ENCODE data around the gene CHP1. TPM values are rescaled to one million over a fixed set of nuclear protein-coding genes. Genes with fewer than 3 reads are reported as not detected.
A peak's percentile ranks its signal among the peaks of the same experiment; 100 is the strongest.
"Not testable (repeated sequence)": the region's sequence is repeated elsewhere in the genome, so short reads cannot be mapped to it uniquely, and the experiment has no call there.

The CHP1 gene
- total RNA-seq, 1 donor from 2014 or later = 89.3 TPM

DNA sequence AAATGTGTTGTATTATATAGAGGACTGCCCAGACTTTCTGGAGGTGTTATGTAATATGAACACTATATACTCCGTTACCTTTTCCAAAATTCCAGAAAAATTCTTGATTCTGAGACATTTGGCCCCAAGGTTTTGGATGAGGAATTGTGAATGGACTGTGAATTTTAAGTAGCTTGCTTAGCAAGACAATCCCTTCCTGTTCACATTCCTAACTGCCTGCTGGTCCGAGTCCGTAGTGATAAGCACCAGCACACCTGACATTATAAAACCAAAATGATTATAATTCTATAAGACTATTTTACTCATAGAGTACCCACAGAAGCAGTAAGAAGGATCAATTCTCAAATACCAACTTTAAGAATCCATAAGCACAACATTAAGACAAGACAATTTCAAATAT is 11.7 kb upstream of the CHP1 start:
- no peak overlapping the region for H3K27ac Mint-ChIP-seq
- H3K36me3 Mint-ChIP-seq (ENCODE audit: insufficient read depth) = no peaks in the 10 kb centered on the region
- H3K9me3 Mint-ChIP-seq (ENCODE audit: low read depth) = no peaks in the 10 kb centered on the region
- no peaks in the 10 kb centered on the region for H3K4me1 Mint-ChIP-seq (ENCODE audit: low read depth)
- DNase-seq (ENCODE audit: low spot score, unreplicated experiment) = no peak
- H3K4me3 Mint-ChIP-seq (ENCODE audit: low read depth) = no peak overlapping the region
- TF ChIP-seq, protein P1, sequence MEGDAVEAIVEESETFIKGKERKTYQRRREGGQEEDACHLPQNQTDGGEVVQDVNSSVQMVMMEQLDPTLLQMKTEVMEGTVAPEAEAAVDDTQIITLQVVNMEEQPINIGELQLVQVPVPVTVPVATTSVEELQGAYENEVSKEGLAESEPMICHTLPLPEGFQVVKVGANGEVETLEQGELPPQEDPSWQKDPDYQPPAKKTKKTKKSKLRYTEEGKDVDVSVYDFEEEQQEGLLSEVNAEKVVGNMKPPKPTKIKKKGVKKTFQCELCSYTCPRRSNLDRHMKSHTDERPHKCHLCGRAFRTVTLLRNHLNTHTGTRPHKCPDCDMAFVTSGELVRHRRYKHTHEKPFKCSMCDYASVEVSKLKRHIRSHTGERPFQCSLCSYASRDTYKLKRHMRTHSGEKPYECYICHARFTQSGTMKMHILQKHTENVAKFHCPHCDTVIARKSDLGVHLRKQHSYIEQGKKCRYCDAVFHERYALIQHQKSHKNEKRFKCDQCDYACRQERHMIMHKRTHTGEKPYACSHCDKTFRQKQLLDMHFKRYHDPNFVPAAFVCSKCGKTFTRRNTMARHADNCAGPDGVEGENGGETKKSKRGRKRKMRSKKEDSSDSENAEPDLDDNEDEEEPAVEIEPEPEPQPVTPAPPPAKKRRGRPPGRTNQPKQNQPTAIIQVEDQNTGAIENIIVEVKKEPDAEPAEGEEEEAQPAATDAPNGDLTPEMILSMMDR (IDR thresholded peaks at IDR 0.05; ENCODE audit: unreplicated experiment) = no peak
- peaks cover 7% of the 10 kb centered on the region for H3K27me3 Mint-ChIP-seq

DNA sequence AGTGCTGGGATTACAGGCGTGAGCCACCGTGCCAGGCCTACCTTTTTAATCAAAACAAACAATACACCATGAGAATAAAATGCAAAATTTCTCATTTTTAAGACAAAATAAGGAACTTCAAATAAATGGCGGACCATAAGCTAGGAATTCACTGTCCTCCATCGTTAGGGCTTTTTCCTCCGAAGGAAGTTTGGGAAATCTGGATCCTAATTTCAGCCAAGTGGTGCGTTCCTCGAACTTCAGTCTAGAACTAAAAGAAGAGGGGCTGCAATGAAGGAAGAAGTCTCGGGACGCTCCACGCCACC is 771 bp upstream of the CHP1 start:
- TF ChIP-seq, protein P1 (IDR thresholded peaks at IDR 0.05; ENCODE audit: unreplicated experiment) = no peak
- H3K27ac Mint-ChIP-seq = peak overlapping the region; percentile 92
- peak overlapping the region; percentile 91 for H3K4me3 Mint-ChIP-seq (ENCODE audit: low read depth)
- peaks cover 13% of the 10 kb centered on the region for H3K4me1 Mint-ChIP-seq (ENCODE audit: low read depth)
- H3K36me3 Mint-ChIP-seq (ENCODE audit: insufficient read depth) = no peaks in the 10 kb centered on the region
- H3K27me3 Mint-ChIP-seq = no peaks in the 10 kb centered on the region
- H3K9me3 Mint-ChIP-seq (ENCODE audit: low read depth) = no peaks in the 10 kb centered on the region
- no peak for DNase-seq (ENCODE audit: low spot score, unreplicated experiment)

DNA sequence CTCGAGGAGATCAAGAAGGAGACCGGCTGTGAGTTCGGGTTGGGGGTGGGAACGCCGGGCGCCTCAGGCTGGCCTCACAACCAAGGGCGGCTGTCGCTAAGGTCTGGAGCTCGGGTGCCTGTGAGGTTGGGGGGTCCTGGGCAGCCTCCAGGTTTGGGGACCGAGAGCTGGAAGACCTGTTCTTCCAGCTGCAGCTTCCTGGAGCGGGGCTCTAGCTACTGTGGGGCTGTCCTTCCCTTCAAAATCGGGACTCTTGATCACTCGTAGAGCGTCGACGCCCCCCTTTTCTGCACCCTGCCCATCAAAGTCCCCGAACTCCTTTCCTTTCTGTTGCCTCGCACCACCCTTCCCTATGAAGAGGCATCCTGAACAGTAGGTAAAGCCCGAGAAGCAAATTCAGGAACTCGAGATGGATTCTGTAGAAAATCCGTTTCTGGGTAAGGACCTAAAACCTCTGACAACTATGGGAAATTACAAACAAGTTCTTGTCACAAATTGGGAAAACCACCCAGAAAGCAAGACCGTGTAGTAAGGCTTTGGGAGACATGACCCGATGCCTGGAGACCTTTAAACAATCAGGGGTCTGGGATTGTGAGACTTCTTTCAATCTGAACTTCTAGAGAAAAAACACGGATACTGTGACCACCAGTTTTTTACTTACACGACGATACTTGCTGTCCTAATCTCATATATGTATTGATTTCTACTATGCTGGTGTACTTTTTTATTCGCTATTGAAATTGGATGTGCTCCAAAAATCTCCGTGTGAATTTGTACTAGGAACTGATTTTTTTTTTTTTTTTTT is 556 bp downstream of the CHP1 start:
- TF ChIP-seq, protein P1 (IDR thresholded peaks at IDR 0.05; ENCODE audit: unreplicated experiment) = no peak
- no peaks in the 10 kb centered on the region for H3K36me3 Mint-ChIP-seq (ENCODE audit: insufficient read depth)
- H3K4me3 Mint-ChIP-seq (ENCODE audit: low read depth) = peak overlapping the region; percentile 91
- H3K4me1 Mint-ChIP-seq (ENCODE audit: low read depth) = peaks cover 13% of the 10 kb centered on the region
- no peaks in the 10 kb centered on the region for H3K27me3 Mint-ChIP-seq
- H3K27ac Mint-ChIP-seq = peak overlapping the region; percentile 92
- no peaks in the 10 kb centered on the region for H3K9me3 Mint-ChIP-seq (ENCODE audit: low read depth)
- DNase-seq (ENCODE audit: low spot score, unreplicated experiment) = no peak

DNA sequence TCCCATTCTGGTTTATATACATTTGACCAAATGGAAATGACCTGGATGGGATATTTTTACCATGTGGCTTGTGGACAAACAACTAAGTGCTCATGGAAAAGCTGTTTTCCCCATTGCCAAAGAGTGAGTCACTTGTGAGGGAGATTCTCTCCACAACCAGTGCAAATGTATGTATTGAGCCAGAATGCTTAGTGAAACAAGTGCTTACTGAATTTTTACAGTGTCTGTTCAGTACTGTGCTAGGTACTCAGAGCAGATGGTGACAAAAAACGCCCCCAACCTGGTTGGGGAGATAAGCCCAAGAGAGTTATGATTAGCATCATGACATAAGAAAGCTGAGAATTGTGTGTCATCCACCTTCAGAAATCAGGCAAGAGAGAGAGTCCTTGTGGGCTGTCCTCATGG is 2.3 kb downstream of the CHP1 start:
- Mint-ChIP-seq H3K27me3 (no peaks in the 10 kb centered on the region), H3K36me3 (ENCODE audit: insufficient read depth) (no peaks in the 10 kb centered on the region), H3K4me3 (ENCODE audit: low read depth) (no peak overlapping the region), H3K27ac (peak overlapping the region; percentile 64), H3K9me3 (ENCODE audit: low read depth) (no peaks in the 10 kb centered on the region), H3K4me1 (ENCODE audit: low read depth) (peaks cover 16% of the 10 kb centered on the region)
- TF ChIP-seq, protein P1 (IDR thresholded peaks at IDR 0.05; ENCODE audit: unreplicated experiment) = no peak
- DNase-seq (ENCODE audit: low spot score, unreplicated experiment) = no peak

DNA sequence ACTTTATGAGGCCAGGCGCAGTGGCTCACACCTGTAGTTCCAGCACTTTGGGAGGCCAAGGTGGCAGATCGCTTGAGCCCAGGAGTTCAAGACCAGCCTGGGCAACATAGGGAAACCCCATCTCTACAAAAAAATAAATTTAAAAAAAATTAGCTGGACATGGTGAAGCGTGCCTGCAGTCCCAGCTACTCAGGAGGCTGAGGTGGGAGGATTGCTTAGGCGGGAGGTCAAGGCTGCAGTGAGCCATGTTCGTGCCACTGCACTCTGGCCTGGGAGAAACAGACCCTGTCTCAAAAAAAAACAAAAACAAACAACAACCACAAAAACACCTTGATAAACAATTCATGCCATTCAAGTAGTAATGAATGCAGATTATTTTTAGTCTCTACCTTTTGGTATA is 4.2 kb downstream of the CHP1 start:
- H3K27ac Mint-ChIP-seq; H3K9me3 Mint-ChIP-seq (ENCODE audit: low read depth); H3K36me3 Mint-ChIP-seq (ENCODE audit: insufficient read depth); H3K4me3 Mint-ChIP-seq (ENCODE audit: low read depth); DNase-seq (ENCODE audit: low spot score, unreplicated experiment); H3K27me3 Mint-ChIP-seq: not testable (repeated sequence)
- H3K4me1 Mint-ChIP-seq (ENCODE audit: low read depth) = peaks cover 16% of the 10 kb centered on the region

DNA sequence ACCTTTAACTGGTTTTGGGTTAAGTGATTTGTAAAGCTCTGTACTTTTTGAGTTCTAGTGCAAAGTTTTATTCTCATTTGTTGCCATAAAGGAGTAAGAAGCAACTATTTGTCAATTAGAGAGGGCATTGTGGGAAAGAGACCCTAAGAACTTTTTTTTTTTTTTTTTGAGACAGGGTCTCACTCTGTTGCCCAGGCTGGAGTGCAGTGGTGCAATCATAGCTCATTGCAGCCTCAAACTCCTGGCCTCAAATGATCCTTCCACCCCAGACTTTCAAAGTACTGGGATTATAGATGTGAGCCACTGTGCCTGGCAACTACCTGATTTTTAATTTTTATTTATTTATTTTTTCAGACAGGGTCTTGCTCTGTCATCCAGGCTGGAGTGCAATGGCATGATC is 4.9 kb downstream of the CHP1 start:
- TF ChIP-seq, protein P1 (IDR thresholded peaks at IDR 0.05; ENCODE audit: unreplicated experiment) = no peak
- no peak overlapping the region for H3K4me3 Mint-ChIP-seq (ENCODE audit: low read depth)
- no peaks in the 10 kb centered on the region for H3K9me3 Mint-ChIP-seq (ENCODE audit: low read depth)
- peaks cover 18% of the 10 kb centered on the region for H3K4me1 Mint-ChIP-seq (ENCODE audit: low read depth)
- no peaks in the 10 kb centered on the region for H3K27me3 Mint-ChIP-seq
- H3K36me3 Mint-ChIP-seq (ENCODE audit: insufficient read depth) = no peaks in the 10 kb centered on the region
- no peak for DNase-seq (ENCODE audit: low spot score, unreplicated experiment)
- H3K27ac Mint-ChIP-seq = no peak overlapping the region

All from progenitor cell of endocrine pancreas (in vitro differentiated cells).